GM12864 (cell line): ENCODE measurements around the gene NDUFB8.

Experiments
- DNase-seq: peaks from one replicate; pipeline ENCODE4 v3.0.0-alpha.2; 2011; ENCODE audit warnings: low read depth
- H3K4me3 ChIP-seq: 2 replicates; pipeline ENCODE4 v1.5.1; 2011; ENCODE audit warnings: mild to moderate bottlenecking, low read depth, low read length, control low read depth
- CTCF ChIP-seq: IDR thresholded peaks from 2 replicates; pipeline ENCODE4 v1.5.1; 2011; ENCODE audit warnings: low read depth, mild to moderate bottlenecking, moderate library complexity, low read length, control low read depth, inconsistent platforms; ENCODE audit errors: missing control alignments

Gene NDUFB8

GRCh38 chr10:100562008-100562672 lies 32.5 kb upstream of the NDUFB8 start:
- no peak for DNase-seq
- TF ChIP-seq CTCF: peak; percentile 90
- H3K4me3 ChIP-seq: no peak overlapping the region

- TF ChIP-seq CTCF: no peak
- DNase-seq: no peak
- H3K4me3 ChIP-seq: no peak overlapping the region
These were observed 31.3 kb upstream of the NDUFB8 start for GRCh38 chr10:100561005-100561404.

GRCh38 chr10:100560248-100560647 lies 30.6 kb upstream of the NDUFB8 start:
- H3K4me3 ChIP-seq: no peak overlapping the region
- no peak for DNase-seq
- no peak for TF ChIP-seq CTCF

GRCh38 chr10:100554902-100555301 lies 25.2 kb upstream of the NDUFB8 start:
- TF ChIP-seq CTCF: no peak
- no peak for DNase-seq
- no peak overlapping the region for H3K4me3 ChIP-seq

GRCh38 chr10:100553929-100554328 lies 24.3 kb upstream of the NDUFB8 start:
- DNase-seq: no peak

DNA sequence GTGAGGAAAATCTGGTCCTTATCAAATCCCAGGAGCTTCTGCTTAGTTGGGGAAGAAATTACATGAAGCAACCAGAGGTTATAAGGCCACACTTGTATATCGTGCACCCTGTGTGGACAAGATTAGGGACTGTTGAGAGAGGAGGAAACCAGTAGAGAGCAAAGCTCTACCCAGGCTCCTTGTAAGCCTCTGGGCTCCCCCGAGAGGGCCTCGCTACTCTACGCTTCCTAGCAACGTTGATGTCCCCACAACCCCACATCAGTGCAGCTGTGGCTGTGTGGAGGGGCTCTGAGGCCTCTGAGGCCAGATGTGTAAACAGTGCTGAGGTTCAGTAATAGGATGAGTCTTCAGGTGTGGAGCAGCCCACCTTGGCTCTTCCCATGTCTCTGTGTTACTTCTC lies 22.1 kb upstream of the NDUFB8 start:
- H3K4me3 ChIP-seq: no peak overlapping the region
- TF ChIP-seq CTCF: no peak
- DNase-seq: no peak

More at GRCh38 chr10:100553929-100554328, 24.3 kb upstream of the NDUFB8 start:
- H3K4me3 ChIP-seq: no peak overlapping the region
- TF ChIP-seq CTCF: no peak

DNA sequence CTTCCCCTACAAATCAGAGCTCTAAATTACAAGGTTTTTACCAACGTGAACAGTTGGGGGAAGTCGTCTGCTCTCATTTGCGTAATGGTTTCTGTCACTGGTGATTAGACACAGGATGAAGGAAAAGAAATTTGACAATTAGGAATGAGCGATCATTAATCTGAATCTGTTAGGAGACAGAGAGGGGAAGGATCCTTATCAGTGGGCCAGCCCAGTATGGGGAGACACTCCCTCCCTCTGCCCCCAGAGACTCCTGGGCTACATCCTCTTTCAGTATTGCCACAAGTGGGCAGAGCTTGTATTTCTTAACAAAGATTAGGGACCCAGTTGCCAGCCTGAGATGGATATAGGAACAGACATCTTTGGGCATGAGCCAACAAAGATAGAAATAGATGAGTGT lies 21.5 kb upstream of the NDUFB8 start:
- no peak for DNase-seq
- no peak overlapping the region for H3K4me3 ChIP-seq
- no peak for TF ChIP-seq CTCF
